AG04450 (cell line): Measurements from ENCODE around the gene RIPK3. TPM values are rescaled to one million over a fixed set of nuclear protein-coding genes. Genes with fewer than 3 reads are reported as not detected.

ENCODE experiments used
- CTCF ChIA-PET: fragments of 300-600, 350-600 bp; formaldehyde crosslinking; extraction: SDS; loops from one replicate; lab custom pipeline; 2022; ENCODE audit warnings: antibody characterized with exemption, inconsistent platforms; lab: Charles Lee
- POLR2A ChIA-PET: fragments of 350-600 bp; formaldehyde crosslinking; extraction: SDS; loops from one replicate; lab custom pipeline; 2021; ENCODE audit warnings: antibody characterized with exemption, inconsistent platforms; lab: Yijun Ruan, JAX
- DNase-seq: peaks from one replicate; pipeline ENCODE4 v3.0.0-alpha.2; 2011; ENCODE audit warnings: low read depth, low spot score
- H3K27ac ChIP-seq: one replicate; pipeline ENCODE4 v1.5.1; 2012; ENCODE audit warnings: low read depth, low read length, control low read depth
- H3K27me3 ChIP-seq: one replicate; pipeline ENCODE4 v1.6.0; 2012; ENCODE audit warnings: low read length; ENCODE audit not compliant: control insufficient read depth, insufficient read depth
- H3K4me3 ChIP-seq: 2 replicates; pipeline ENCODE4 v1.5.1; 2011; ENCODE audit warnings: mild to moderate bottlenecking, low read depth, low read length, control low read depth
- H3K9me3 ChIP-seq: 2 replicates; pipeline ENCODE4 v1.5.1; 2012; ENCODE audit warnings: low read length; ENCODE audit not compliant: control insufficient read depth, insufficient read depth
- CTCF ChIP-seq: IDR thresholded peaks from 2 replicates; pipeline ENCODE4 v1.5.1; 2011; ENCODE audit warnings: low read depth, low read length, control low read depth, inconsistent platforms
- polyA plus RNA-seq: library from polyadenylated mRNA; depleted of rRNA; stranded (reverse); fragments of >200 nt; gene quantifications from 2 replicates; pipeline ENCODE4 v1.2.3, GENCODE V29; 2011

The RIPK3 gene
- polyA plus RNA-seq, 1 experiment: not detected

GRCh38 chr14:24385524-24385923, 45.7 kb upstream of the RIPK3 start:
- DNase-seq: no peak
- H3K4me3 ChIP-seq: no peak overlapping the region
- POLR2A ChIA-PET: interaction anchor here (0.8 kb wide), 1 partner anchor 46 kb away, joined by 3 read pairs; no protein-coding TSS in a partner anchor
- no peak overlapping the region for H3K27ac ChIP-seq
- CTCF ChIA-PET: interaction anchor here (0.6 to 1.1 kb wide), 4 partner anchors 20 to 352 kb away, joined by 3 to 10 read pairs (median 4); no protein-coding TSS in a partner anchor
- H3K27me3 ChIP-seq: peaks cover 9% of the 10 kb centered on the region
- no peaks in the 10 kb centered on the region for H3K9me3 ChIP-seq
- no peak for TF ChIP-seq CTCF

- no peak overlapping the region for H3K4me3 ChIP-seq
- ChIA-PET CTCF (interaction anchor here (1.1 kb wide), 1 partner anchor 48 kb away, joined by 5 read pairs; no protein-coding TSS in a partner anchor), POLR2A (no interaction called here)
- DNase-seq: no peak
- peaks cover 9% of the 10 kb centered on the region for H3K27me3 ChIP-seq
- H3K27ac ChIP-seq: no peak overlapping the region
- H3K9me3 ChIP-seq: no peaks in the 10 kb centered on the region
- TF ChIP-seq CTCF: no peak
These were observed 44.4 kb upstream of the RIPK3 start for GRCh38 chr14:24384169-24384568.

- POLR2A ChIA-PET: no interaction called here
- no peak for DNase-seq
- Histone ChIP-seq H3K27me3 (peaks cover 9% of the 10 kb centered on the region), H3K9me3 (no peaks in the 10 kb centered on the region), H3K4me3 (no peak overlapping the region), H3K27ac (no peak overlapping the region)
- CTCF ChIA-PET: interaction anchor here (0.7 to 1.9 kb wide), 3 partner anchors 16 to 55 kb away, joined by 3 to 8 read pairs (median 3); no protein-coding TSS in a partner anchor
- TF ChIP-seq CTCF: no peak
These were observed 42.2 kb upstream of the RIPK3 start for GRCh38 chr14:24382064-24382371.

GRCh38 chr14:24381363-24382063, 41.7 kb upstream of the RIPK3 start:
- no peak overlapping the region for H3K27ac ChIP-seq
- CTCF ChIA-PET: interaction anchor here (0.7 to 1.9 kb wide), 4 partner anchors 16 to 56 kb away, joined by 3 to 8 read pairs (median 4); no protein-coding TSS in a partner anchor
- POLR2A ChIA-PET: no interaction called here
- no peak for DNase-seq
- no peak overlapping the region for H3K4me3 ChIP-seq
- H3K9me3 ChIP-seq: no peaks in the 10 kb centered on the region; the same call in 1 of the 2 replicates
- peaks cover 9% of the 10 kb centered on the region for H3K27me3 ChIP-seq
- no peak for TF ChIP-seq CTCF
